Stimulated activated CD8-positive, alpha-beta memory T cell treated with anti-CD3 and anti-CD28 coated beads, Interleukin-15, amount 100 ng/mL, for 24 hours (primary cell): ENCODE data around the gene ZNF408.
"Not testable (repeated sequence)": the region's sequence is repeated elsewhere in the genome, so short reads cannot be mapped to it uniquely, and the experiment has no call there.

Experiments
- DNase-seq: peaks from one replicate; pipeline ENCODE4 v3.0.0-alpha.2; 2020; ENCODE audit warnings: low read depth

Gene ZNF408

GRCh38 chr11:46700241-46701077, at the start of gene ZNF408, which contains the start of gene ARHGAP1:
Gene ZNF408, plus strand, starts transcription at chr11:46701031. Its CDS starts 17 bp downstream, at chr11:46701048.
Gene ARHGAP1, minus strand, starts transcription at chr11:46700619. Its CDS starts 4,512 bp downstream, at chr11:46696107.
- peak; percentile 95 for DNase-seq

- DNase-seq: no peak
Observed at GRCh38 chr11:46655631-46656030, 45.2 kb upstream of the ZNF408 start.

DNA sequence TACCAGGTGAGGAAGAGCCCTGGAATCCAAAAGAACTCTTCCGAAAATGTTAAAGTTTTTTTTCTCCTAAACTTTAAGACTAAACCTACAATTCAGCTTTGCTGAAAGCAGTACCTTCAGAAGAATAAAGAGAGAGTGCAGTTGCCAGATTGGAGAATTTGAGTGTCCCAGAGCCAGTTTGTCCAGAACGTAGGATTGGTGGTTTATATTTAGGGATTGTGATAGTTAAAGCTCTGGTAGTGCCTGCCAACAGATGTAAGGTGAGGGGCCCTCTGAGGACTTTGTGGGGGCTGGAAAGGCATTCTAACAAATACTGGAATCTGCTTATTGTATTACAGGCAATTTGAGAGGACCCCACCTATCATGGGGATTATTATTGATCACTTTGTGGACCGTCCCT, 43.6 kb upstream of the ZNF408 start:
- DNase-seq: no peak

GRCh38 chr11:46658259-46658658, 42.6 kb upstream of the ZNF408 start:
- DNase-seq: no peak

GRCh38 chr11:46659908-46660307, 40.9 kb upstream of the ZNF408 start:
- DNase-seq: no peak

GRCh38 chr11:46661836-46662235, 39.0 kb upstream of the ZNF408 start:
- DNase-seq: no peak

GRCh38 chr11:46662366-46662765, 38.5 kb upstream of the ZNF408 start:
- DNase-seq: no peak

DNA sequence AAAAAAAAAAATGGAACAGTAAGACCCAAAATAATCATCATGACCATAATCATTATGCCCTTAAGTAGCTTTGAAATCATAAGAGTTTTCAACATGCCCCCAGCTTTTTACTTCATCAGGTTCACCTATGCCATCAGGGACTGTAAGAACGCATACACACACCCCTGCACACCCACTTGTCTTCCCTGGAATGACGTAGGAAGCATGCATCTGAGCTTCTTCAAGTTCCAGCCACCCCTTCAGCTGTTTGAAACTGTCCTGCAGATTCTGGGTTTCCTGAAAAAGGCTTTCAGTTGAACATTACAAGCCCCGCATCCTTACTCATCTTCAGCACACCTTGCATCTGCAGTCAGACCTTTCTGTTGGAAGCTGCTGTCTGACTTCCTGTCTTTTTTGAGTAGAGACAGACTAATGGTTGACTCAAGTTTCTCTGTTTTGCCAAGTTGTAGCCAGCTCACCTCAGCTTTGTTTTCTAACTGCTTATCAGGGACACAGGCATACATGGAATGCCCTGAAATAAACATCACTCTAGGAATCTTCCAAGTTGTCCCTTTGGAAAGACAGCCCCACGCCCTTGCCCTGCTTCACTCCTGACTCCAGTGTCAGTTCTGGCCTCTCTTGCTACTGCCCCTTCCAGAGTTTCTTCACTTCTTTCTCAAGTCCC, 37.4 kb upstream of the ZNF408 start:
- DNase-seq: no peak

GRCh38 chr11:46664612-46665011, 36.2 kb upstream of the ZNF408 start:
- no peak for DNase-seq

DNA sequence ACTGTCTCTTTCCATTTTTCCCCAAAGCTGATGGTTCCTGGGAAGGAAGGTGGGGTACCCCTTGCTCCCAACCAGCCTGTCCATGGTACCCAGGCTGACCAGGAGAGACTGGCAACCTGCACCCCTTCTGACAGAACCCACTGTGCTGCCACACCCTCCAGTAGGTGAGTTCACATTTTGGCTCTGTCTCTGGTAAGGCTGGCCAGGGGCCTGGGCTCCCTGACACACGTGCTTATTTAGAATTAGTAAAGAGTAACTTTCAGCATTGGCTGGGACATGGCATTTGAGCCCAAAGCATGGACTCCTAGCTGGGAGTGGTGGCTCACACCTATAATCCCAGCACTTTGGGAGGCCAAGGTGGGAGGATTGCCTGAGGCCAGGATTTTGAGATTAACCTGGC, 35.5 kb upstream of the ZNF408 start:
- DNase-seq: no peak

- DNase-seq: no peak
Observed at GRCh38 chr11:46666516-46666915, 34.3 kb upstream of the ZNF408 start.

- no peak for DNase-seq
Observed at GRCh38 chr11:46667043-46667481, 33.8 kb upstream of the ZNF408 start.

DNA sequence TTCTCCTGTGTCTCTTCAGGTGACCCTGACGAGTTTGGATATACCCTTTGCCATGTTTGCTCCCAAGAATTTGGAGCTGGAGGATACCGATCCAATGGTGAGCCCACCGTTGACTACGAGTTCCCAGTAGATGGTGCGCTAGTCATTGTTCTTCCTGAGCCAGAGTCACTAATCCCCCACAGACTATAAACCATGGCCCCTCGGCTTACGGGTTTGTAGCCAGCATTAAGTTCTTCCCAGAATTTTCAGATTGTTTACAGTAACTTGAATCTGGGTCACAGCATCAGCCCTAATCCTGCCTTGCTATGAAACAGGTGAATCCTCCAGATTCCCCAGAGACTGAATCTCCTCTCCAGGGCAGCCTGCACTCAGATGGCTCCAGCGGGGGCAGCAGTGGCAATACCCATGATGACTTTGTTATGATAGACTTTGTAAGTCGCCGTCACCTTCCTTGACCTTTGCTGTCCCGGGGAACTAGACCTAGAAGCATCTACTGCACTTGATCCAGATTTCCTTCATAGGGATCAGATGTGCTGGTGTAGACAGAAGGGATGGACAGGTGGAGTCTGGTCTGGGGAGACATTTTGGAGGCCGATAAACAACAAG, 32.2 kb upstream of the ZNF408 start:
- no peak for DNase-seq

GRCh38 chr11:46669711-46670139, 31.1 kb upstream of the ZNF408 start:
- no peak for DNase-seq

GRCh38 chr11:46670521-46670920, 30.3 kb upstream of the ZNF408 start:
- DNase-seq: not testable (repeated sequence)

DNA sequence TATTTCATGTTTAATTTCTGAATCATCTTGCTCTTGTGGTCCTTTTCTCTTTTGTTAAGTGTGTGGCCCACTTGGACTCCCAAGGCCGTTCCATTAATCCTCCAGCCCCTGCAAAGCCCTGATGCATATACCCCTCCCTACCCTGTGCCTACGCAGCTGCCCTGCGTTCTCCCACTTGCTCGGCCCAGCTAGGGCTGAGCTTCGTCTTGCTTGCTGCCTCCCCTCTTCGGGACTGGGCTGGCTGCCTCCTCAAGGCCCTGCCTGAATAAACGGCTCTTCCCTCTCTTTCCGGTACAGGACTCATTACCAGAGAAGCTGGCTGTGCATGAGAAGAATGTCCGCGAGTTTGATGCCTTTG, 28.9 kb upstream of the ZNF408 start:
- DNase-seq: no peak

GRCh38 chr11:46672381-46672839, 28.4 kb upstream of the ZNF408 start:
- no peak for DNase-seq

- DNase-seq: no peak
Observed at GRCh38 chr11:46673713-46674462, 26.9 kb upstream of the ZNF408 start.

- DNase-seq: no peak
Observed at GRCh38 chr11:46674463-46675287, 26.2 kb upstream of the ZNF408 start.

DNA sequence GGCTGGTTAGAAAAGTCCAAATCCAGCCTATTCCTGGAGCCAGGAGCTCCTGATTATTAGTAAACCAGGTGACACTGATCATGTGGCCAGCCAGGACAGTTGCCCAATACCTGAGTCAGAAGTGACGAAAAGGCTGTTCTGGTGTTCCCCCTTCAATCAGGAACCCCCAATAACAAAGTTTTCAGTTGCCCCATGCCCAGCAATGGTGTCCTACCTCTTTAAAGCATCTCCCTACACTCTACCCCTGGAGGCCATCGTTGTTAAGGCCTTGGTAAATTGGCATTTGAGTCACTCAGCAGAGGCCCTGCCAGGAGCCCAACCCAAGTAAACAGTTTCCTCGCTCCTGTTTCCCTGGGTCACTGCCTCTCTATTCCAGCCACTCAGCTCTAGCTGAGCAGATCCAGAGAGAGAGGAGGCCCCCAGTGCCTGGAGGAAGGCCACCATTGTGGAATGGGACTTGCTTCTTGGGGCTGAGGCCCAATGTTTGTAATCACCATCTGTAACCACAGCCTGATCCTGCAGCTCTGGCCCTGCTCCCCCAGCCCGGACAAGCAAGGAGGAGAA, 25.5 kb upstream of the ZNF408 start:
- DNase-seq: no peak

DNA sequence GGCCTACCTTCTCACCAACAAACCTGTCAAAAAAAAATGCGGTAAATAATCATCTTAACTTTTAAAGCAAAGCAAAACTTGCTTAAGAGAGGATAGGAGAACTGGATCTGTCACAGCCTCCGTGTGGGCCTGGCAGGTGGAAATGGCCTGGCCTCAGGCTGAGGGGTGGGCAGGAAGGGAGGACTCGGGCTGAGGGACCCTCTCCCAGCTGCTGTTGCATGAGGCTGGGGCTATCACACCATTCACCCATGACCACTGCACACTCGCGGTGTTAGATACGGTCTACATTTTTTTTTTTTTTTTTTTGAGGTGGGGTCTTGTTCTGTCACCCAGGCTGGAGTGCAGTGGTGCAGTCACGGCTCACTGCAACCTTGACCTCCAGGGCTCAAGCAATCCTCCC, 24.9 kb upstream of the ZNF408 start:
- DNase-seq: no peak
